CD4-positive, alpha-beta T cell treated with Interferon gamma for 1 hour (primary cell): ENCODE results near the gene TTYH1.

Source experiments
- DNase-seq: peaks from one replicate; pipeline ENCODE4 v3.0.0-alpha.2; 2020

Gene TTYH1

GRCh38 chr19:54393381-54393780 lies 21.9 kb upstream of the TTYH1 start:
- DNase-seq, result no peak

DNA sequence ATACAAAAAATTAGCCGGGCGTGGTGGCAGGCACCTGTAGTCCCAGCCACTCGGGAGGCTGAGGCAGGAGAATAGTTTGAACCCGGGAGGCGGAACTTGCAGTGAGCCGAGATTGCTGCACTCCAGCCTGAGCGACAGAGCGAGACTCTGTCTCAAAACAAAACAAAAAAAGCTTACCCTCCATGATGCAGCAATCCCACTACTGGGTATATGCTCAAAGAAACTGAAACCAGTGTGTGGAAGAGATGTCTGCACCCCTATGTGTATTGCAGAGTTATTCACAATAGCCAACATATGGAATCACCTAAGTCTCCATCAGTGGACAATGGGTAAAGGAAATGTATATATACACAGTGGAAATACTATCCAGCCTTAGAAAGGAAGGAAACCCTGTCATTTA lies 19.6 kb upstream of the TTYH1 start:
- no peak for DNase-seq

GRCh38 chr19:54399189-54399588 lies 16.1 kb upstream of the TTYH1 start:
- no peak for DNase-seq

DNA sequence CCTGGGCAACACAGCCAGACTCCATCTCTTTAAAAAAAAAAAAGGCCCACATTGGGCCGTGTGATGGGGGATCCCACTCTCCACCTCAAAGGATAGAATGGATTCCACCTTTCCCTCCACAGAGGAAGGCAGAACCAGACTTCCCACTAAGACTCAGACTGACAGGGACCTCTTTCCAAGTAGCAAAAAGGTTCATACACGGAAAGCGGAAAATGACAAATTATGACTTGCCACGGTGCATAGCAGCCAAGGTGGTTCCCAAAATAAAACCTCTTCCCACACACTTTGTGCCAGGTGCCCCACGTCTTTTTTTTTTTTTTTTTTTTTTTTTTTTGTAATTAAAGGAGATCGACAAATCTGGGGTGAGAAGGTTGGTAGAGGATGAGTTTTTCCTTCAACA lies 14.4 kb upstream of the TTYH1 start:
- no peak for DNase-seq

GRCh38 chr19:54403054-54403453 lies 12.2 kb upstream of the TTYH1 start:
- DNase-seq, result no peak

GRCh38 chr19:54405628-54406027 lies 9.6 kb upstream of the TTYH1 start:
- DNase-seq, result no peak

GRCh38 chr19:54407780-54408179 lies 7.5 kb upstream of the TTYH1 start:
- no peak for DNase-seq

DNA sequence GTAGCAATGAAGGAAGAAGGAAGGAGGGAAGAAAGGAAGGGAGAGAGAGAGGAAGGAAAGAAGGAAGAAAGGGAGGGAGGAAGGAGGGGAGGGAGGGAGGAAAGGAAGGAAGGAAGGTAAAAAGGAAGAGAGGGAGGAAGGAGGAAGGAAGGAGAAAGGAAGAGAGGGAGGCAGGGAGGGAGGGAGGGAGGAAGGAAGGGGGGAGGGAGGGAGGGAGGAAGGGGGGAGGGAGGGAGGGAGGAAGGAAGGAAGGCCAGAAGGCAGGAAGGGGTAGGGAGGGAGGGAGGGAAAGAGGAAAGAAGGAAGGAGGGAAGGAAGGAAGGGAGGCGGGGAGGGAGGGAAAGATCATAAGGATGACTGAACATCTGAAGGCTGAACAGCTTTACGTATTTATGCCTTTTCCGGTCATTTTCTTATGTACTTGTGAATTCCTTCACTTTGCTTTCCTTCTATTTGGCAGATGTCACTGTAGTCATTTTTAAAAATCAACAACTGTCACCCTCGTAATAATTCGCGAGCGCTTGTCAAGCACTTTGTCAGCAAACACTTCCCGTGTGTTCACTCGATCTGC lies 6.7 kb upstream of the TTYH1 start:
- DNase-seq, result no peak

DNA sequence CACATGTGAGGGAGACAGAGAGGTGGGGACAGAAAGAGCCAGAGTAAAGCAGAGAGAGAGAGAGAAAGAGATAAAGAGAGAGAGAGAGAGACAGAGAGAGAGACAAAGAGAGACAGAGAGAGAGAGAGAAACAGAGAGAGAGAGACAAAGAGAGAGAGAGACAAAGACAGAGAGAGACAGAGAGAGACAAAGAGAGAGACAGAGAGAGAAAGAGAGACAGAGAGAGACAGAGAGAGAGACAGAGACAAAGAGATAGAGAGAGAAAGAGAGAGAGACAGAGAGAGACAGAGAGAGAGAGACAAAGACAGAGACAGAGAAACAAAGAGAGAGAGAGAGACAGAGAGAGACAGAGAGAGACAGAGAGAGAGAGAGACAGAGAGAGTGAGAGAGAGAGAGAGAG lies 4.2 kb upstream of the TTYH1 start:
- no peak for DNase-seq

GRCh38 chr19:54412877-54413276 lies 2.4 kb upstream of the TTYH1 start:
- no peak for DNase-seq

DNA sequence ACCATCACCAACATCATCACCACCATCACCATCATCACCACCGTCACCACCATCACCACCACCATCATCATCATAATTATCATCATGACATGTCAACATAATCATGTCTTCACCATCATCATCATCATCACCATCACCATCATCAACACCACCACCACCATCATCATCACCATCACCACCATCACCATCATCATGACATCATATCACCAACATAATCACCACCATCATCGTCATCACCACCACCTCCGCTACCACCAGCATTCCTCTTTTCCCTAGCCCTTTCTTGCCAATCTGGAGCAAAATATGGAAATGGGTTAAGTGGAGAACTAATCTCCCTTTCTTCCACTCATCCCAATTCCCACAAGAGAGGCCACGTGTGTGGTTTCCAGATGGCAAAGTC lies 1.1 kb upstream of the TTYH1 start:
- DNase-seq, result no peak

DNA sequence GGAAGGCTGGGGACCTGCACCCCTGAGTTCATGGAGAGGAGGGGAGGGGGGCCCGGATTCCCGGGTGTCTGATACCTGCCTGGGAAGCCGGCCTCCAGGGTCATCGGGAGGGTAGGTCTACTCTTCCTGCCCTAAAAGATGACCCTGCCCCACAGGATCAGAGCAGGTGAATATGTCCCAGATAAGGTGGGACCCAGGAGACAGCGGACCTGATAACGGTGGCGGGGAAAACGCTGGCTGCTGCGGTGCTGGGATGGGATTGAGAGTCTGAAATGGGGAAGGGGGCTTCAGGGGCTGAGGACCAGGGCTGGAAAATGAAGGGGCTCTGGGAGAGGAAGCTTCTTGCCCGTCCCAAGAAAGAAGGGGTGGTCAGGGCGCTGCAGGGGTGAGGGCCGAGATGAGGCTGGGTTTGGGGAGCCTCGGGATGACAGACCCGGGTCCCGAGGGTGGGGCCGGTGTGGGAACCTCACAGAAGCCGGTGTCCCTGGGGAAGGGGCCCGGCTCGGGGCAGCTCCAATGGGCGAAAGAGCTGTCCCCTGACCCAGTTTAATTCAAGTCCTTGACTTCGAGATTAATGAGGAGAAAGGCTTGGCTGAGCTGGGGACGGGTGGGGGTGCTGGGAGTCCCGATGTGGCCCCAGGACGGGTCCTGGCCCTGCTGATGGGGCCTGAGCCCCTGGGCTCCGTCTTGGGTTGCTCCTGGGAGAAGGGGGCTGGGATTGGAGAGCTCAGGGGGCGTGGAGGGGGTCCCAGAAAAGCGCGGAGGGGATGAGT lies 823 bp downstream of the TTYH1 start:
- no peak for DNase-seq

- no peak for DNase-seq
Measured at GRCh38 chr19:54416695-54417491, 1.6 kb downstream of the TTYH1 start.

- DNase-seq, result no peak
Measured at GRCh38 chr19:54418030-54418929, 3.0 kb downstream of the TTYH1 start.

DNA sequence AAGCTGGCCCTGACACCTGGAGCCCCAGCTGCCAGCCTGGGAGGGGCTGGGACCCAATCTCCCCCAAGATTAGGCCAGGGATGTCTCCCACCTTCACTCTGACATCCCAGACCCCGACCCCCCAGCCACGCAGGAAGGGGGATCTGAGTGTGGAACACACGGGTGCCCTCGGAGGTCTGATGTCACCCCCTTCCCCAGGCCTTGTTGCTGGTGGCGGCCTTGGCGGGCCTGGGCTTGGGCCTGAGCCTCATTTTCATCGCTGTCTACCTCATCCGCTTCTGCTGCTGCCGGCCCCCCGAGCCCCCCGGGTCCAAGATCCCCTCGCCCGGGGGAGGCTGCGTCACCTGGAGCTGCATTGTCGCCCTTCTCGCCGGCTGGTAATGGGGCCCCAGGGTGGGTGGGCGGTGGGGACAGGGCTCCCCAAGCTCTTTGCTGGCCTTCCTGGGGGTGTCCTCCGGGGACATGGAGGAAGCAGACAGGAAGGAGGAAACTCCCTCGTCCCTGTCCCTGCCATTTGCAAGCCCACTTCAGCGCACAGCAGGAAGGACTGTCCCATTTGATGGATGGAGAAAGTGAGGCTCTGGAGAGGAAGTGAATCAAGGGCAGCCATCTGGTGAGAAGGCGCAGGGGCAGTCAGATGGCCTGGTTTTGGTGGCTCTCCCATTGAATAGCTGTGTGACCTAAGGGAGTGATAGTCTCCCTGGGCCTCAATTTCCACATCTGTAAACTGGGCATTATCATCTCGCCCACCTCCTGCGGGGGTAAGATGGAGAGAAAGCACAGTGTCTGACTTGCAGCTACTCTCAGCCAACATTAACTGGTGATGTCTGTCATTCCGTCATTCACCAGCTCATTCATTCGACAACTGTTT lies 3.9 kb downstream of the TTYH1 start:
- DNase-seq, result no peak

DNA sequence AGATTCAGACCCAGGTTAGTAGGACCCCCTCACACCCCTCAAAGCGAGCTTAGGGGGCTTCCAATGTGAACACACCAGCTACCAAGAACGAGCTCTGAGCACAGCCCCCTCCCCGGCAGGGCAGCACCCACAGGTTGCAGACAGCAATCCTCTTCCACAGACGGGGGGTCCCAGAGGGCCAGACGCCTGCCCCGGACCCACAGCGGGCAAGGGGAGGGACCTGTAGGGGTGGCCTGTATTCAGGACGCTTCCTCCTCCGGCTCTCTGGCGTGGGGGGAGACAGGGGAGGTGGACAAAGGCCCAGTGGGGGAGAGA lies 4.8 kb downstream of the TTYH1 start:
- DNase-seq, result no peak

- DNase-seq, result no peak
Measured at GRCh38 chr19:54420383-54421168, 5.3 kb downstream of the TTYH1 start.

DNA sequence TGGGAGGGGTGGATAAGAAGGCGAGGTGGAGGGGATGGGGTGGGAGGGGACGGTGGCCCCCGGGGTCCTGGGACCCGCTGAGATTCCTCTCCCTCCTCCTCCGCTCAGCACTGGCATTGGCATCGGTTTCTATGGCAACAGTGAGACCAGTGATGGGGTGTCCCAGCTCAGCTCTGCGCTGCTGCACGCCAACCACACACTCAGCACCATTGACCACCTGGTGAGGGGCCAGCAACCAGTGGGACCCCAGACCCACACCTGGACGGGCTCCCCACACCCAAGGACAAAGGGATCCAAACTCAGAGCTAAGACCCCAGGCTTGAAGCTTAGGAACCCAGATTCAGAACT lies 5.9 kb downstream of the TTYH1 start:
- DNase-seq, result no peak

GRCh38 chr19:54421521-54421920 lies 6.3 kb downstream of the TTYH1 start:
- DNase-seq, result no peak

- no peak for DNase-seq
Measured at GRCh38 chr19:54422136-54422535, 6.9 kb downstream of the TTYH1 start.

- DNase-seq, result no peak
Measured at GRCh38 chr19:54424201-54424600, 8.9 kb downstream of the TTYH1 start.
